GM23338 (cell line): Measurements from ENCODE around the gene EIF3L.

ENCODE experiments used
- EZH2phosphoT487 ChIP-seq: fragments of 200-600 bp; sonication (generic); IDR thresholded peaks from one replicate; pipeline ENCODE4 v1.8.1; 2018; ENCODE audit warnings: antibody characterized with exemption; ENCODE audit not compliant: unreplicated experiment
- JUNB ChIP-seq: IDR thresholded peaks from one replicate; pipeline ENCODE4 v1.6.1; 2016; ENCODE audit warnings: antibody characterized with exemption; ENCODE audit not compliant: unreplicated experiment
- POLR2AphosphoS5 ChIP-seq: IDR thresholded peaks from 2 replicates; pipeline ENCODE4 v1.6.1; 2016; ENCODE audit warnings: antibody characterized with exemption, low read depth
- TF ChIP-seq, protein P1 (sequence below), 2 experiments: fragments of 200-600 bp in 1 of 2; sonication (generic) in 1 of 2; conservative IDR thresholded peaks; 2 replicates each; pipeline versions ENCODE4 v1.5.1 to v1.6.1; 2016 to 2017; ENCODE audit warnings: antibody characterized with exemption in 2 of 2, low read depth in 2 of 2, mild to moderate bottlenecking in 2 of 2, moderate library complexity in 1 of 2
- TF ChIP-seq, protein P2 (sequence below): IDR thresholded peaks from one replicate; pipeline ENCODE4 v1.6.1; 2018; ENCODE audit warnings: antibody characterized with exemption; ENCODE audit not compliant: unreplicated experiment
- TF ChIP-seq, protein P3 (sequence below): IDR thresholded peaks from 2 replicates; pipeline ENCODE4 v1.6.1; 2016; ENCODE audit warnings: antibody characterized with exemption

DNA sequence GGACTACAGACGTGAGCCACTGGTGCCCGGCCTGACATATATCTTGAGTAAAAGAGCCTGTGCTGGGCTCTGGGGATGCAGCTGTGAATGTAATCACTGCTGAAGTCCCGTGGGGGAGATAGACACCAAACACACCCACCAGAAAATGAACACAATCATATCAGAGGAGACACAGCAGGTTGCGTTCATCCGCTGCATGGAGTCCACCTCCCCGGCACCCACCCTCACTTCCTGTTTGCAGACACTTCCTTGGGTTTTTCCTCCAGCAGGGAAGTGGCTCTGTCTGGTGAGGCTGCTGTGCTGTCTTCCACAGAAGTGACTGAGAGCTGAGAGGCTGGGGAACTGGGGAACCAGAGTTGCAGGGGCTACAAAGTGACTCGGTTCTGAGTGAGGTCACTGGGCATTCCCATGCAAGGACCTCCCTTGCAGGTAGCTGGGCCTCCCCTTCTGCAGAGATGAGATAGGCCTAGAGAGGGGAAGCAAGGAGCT, 64.1 kb downstream of the EIF3L start:
- no peak for TF ChIP-seq EZH2phosphoT487
- TF ChIP-seq, protein P1, sequence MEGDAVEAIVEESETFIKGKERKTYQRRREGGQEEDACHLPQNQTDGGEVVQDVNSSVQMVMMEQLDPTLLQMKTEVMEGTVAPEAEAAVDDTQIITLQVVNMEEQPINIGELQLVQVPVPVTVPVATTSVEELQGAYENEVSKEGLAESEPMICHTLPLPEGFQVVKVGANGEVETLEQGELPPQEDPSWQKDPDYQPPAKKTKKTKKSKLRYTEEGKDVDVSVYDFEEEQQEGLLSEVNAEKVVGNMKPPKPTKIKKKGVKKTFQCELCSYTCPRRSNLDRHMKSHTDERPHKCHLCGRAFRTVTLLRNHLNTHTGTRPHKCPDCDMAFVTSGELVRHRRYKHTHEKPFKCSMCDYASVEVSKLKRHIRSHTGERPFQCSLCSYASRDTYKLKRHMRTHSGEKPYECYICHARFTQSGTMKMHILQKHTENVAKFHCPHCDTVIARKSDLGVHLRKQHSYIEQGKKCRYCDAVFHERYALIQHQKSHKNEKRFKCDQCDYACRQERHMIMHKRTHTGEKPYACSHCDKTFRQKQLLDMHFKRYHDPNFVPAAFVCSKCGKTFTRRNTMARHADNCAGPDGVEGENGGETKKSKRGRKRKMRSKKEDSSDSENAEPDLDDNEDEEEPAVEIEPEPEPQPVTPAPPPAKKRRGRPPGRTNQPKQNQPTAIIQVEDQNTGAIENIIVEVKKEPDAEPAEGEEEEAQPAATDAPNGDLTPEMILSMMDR (conservative IDR thresholded peaks at IDR 0.05; ENCODE audit: low read depth in 2 of 2) = no peak
- TF ChIP-seq, protein P2, sequence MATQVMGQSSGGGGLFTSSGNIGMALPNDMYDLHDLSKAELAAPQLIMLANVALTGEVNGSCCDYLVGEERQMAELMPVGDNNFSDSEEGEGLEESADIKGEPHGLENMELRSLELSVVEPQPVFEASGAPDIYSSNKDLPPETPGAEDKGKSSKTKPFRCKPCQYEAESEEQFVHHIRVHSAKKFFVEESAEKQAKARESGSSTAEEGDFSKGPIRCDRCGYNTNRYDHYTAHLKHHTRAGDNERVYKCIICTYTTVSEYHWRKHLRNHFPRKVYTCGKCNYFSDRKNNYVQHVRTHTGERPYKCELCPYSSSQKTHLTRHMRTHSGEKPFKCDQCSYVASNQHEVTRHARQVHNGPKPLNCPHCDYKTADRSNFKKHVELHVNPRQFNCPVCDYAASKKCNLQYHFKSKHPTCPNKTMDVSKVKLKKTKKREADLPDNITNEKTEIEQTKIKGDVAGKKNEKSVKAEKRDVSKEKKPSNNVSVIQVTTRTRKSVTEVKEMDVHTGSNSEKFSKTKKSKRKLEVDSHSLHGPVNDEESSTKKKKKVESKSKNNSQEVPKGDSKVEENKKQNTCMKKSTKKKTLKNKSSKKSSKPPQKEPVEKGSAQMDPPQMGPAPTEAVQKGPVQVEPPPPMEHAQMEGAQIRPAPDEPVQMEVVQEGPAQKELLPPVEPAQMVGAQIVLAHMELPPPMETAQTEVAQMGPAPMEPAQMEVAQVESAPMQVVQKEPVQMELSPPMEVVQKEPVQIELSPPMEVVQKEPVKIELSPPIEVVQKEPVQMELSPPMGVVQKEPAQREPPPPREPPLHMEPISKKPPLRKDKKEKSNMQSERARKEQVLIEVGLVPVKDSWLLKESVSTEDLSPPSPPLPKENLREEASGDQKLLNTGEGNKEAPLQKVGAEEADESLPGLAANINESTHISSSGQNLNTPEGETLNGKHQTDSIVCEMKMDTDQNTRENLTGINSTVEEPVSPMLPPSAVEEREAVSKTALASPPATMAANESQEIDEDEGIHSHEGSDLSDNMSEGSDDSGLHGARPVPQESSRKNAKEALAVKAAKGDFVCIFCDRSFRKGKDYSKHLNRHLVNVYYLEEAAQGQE = no peak
- no peak for TF ChIP-seq POLR2AphosphoS5
- TF ChIP-seq, protein P3, sequence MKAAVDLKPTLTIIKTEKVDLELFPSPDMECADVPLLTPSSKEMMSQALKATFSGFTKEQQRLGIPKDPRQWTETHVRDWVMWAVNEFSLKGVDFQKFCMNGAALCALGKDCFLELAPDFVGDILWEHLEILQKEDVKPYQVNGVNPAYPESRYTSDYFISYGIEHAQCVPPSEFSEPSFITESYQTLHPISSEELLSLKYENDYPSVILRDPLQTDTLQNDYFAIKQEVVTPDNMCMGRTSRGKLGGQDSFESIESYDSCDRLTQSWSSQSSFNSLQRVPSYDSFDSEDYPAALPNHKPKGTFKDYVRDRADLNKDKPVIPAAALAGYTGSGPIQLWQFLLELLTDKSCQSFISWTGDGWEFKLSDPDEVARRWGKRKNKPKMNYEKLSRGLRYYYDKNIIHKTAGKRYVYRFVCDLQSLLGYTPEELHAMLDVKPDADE = no peak
- no peak for TF ChIP-seq JUNB
